ENCODE data around the gene C12orf75. TPM values are rescaled to one million over a fixed set of nuclear protein-coding genes. Genes with fewer than 3 reads are reported as not detected.
"Not testable (repeated sequence)": the region's sequence is repeated elsewhere in the genome, so short reads cannot be mapped to it uniquely, and the experiment has no call there.

C12orf75 gene
- total and polyA plus RNA-seq, 8 donors: 4.9 to 145 (median 43.4) TPM; not detected in 1

GRCh38 chr12:105337391-105337790 lies 6.9 kb downstream of the C12orf75 start:
- no peaks in the 10 kb centered on the region for H3K27me3 ChIP-seq
- 88 to 95% (median 91%) methylated on average over 3 of the region's 3 CpGs for WGBS, 5 donors
- H3K27ac ChIP-seq: no peak overlapping the region
- intact Hi-C loops (cut with DNase I; ENCODE audit: low total_unique reads): no loop called here
- peaks cover 0 to 12% (median 4%) of the 10 kb centered on the region in 4 donors for H3K9me3 ChIP-seq
- H3K4me1 ChIP-seq: peaks cover 0 to 18% (median under 1%) of the 10 kb centered on the region in 4 donors
- no peak overlapping the region for H3K4me3 ChIP-seq
- TF ChIP-seq POLR2AphosphoS5 (IDR thresholded peaks at IDR 0.05) (no peak), EP300 (IDR thresholded peaks at IDR 0.05) (no peak), POLR2A (IDR thresholded peaks at IDR 0.05) (no peak)
- TF ChIP-seq, protein P1, sequence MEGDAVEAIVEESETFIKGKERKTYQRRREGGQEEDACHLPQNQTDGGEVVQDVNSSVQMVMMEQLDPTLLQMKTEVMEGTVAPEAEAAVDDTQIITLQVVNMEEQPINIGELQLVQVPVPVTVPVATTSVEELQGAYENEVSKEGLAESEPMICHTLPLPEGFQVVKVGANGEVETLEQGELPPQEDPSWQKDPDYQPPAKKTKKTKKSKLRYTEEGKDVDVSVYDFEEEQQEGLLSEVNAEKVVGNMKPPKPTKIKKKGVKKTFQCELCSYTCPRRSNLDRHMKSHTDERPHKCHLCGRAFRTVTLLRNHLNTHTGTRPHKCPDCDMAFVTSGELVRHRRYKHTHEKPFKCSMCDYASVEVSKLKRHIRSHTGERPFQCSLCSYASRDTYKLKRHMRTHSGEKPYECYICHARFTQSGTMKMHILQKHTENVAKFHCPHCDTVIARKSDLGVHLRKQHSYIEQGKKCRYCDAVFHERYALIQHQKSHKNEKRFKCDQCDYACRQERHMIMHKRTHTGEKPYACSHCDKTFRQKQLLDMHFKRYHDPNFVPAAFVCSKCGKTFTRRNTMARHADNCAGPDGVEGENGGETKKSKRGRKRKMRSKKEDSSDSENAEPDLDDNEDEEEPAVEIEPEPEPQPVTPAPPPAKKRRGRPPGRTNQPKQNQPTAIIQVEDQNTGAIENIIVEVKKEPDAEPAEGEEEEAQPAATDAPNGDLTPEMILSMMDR (IDR thresholded peaks at IDR 0.05): no peak
- no peaks in the 10 kb centered on the region for H3K36me3 ChIP-seq
- DNase-seq: no peak

DNA sequence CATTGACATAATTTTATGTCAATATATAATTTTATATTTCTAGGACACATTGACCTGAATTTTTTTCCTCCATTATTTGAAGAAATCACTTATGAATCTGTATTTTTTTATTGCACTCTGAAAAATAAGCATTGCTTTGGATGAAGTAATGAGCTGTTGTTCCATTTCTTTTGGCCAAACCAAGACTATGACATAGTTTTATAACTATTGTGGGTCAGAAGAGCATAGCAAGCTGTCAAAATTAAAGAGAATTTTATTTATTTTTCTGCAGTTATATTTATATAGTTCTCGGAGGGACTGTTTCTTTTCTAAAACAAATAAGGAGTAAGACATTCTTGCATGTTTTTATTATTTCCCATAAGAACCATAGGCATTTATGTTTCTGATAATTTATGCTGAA lies 8.5 kb downstream of the C12orf75 start:
- Histone ChIP-seq H3K9me3 (peaks cover 0 to 12% (median 4%) of the 10 kb centered on the region in 4 donors), H3K4me3 (no peak overlapping the region), H3K27me3 (no peaks in the 10 kb centered on the region), H3K27ac (no peak overlapping the region), H3K4me1 (peaks cover 0 to 11% (median 0%) of the 10 kb centered on the region in 4 donors), H3K36me3 (no peaks in the 10 kb centered on the region)
- 37 to 74% (median 53%) methylated on average over 1 of the region's 1 CpG for WGBS, 5 donors
- no peak for DNase-seq
- intact Hi-C loops (cut with DNase I; ENCODE audit: low total_unique reads): no loop called here
- TF ChIP-seq EP300 (IDR thresholded peaks at IDR 0.05) (no peak), POLR2A (IDR thresholded peaks at IDR 0.05) (no peak), POLR2AphosphoS5 (IDR thresholded peaks at IDR 0.05) (no peak)
- TF ChIP-seq, protein P1 (IDR thresholded peaks at IDR 0.05): no peak

DNA sequence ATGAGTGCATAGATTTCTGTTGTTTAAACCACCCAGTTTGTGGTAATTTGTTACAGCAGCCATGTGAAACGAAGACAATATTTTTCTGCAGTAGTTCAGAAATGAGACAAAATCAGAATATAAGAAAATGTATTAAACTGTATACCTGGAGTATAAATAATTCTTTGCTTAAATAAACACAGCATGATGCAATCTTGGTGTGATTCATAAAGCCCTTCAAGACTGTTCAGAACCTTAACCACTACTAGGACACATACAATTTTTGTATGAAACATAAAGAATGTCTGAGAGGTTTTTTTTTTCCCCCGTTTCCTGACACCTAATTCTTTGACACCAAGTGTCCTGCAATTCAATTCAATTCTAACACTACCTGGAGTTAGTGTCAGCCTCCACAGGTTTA lies 10.5 kb downstream of the C12orf75 start:
- TF ChIP-seq POLR2A (IDR thresholded peaks at IDR 0.05) (no peak), POLR2AphosphoS5 (IDR thresholded peaks at IDR 0.05) (no peak), EP300 (IDR thresholded peaks at IDR 0.05) (no peak)
- TF ChIP-seq, protein P1 (IDR thresholded peaks at IDR 0.05): no peak
- Histone ChIP-seq H3K4me1 (no peaks in the 10 kb centered on the region), H3K27me3 (no peaks in the 10 kb centered on the region), H3K9me3 (peaks cover 0 to 12% (median 4%) of the 10 kb centered on the region in 4 donors), H3K4me3 (no peak overlapping the region), H3K36me3 (no peaks in the 10 kb centered on the region), H3K27ac (no peak overlapping the region)
- WGBS, 5 donors: 92 to 99% (median 95%) methylated on average over 2 of the region's 2 CpGs
- intact Hi-C loops (cut with DNase I; ENCODE audit: low total_unique reads): no loop called here
- no peak for DNase-seq

- intact Hi-C loops (cut with DNase I; ENCODE audit: low total_unique reads); H3K4me1 ChIP-seq; H3K27me3 ChIP-seq; H3K4me3 ChIP-seq; H3K36me3 ChIP-seq; DNase-seq; H3K27ac ChIP-seq: not testable (repeated sequence)
- H3K9me3 ChIP-seq: peaks cover 0 to 12% (median 4%) of the 10 kb centered on the region in 4 donors
- WGBS, 5 donors: 84 to 100% (median 93%) methylated on average over 1 of the region's 1 CpG
Observed at GRCh38 chr12:105341620-105342019, 11.1 kb downstream of the C12orf75 start.

GRCh38 chr12:105342464-105342863 lies 12.0 kb downstream of the C12orf75 start:
- TF ChIP-seq, protein P1 (IDR thresholded peaks at IDR 0.05): no peak
- no peak for TF ChIP-seq POLR2AphosphoS5 (IDR thresholded peaks at IDR 0.05)
- no peak for TF ChIP-seq EP300 (IDR thresholded peaks at IDR 0.05)
- no peak for TF ChIP-seq POLR2A (IDR thresholded peaks at IDR 0.05)
- intact Hi-C loops (cut with DNase I; ENCODE audit: low total_unique reads): no loop called here
- H3K27ac ChIP-seq: no peak overlapping the region

More at GRCh38 chr12:105342464-105342863, 12.0 kb downstream of the C12orf75 start:
- no peaks in the 10 kb centered on the region for H3K4me1 ChIP-seq
- H3K36me3 ChIP-seq: no peaks in the 10 kb centered on the region
- H3K9me3 ChIP-seq: peaks cover 0 to 12% (median 4%) of the 10 kb centered on the region in 4 donors
- DNase-seq: no peak
- no peak overlapping the region for H3K4me3 ChIP-seq
- no peaks in the 10 kb centered on the region for H3K27me3 ChIP-seq
